NK-92 treated with Interleukin-12 subunit alpha and Interleukin-12 subunit beta, amount 100 ng/mL, for 24 hours (cell line): ENCODE results near the gene PARD3B.

ENCODE experiments used
- DNase-seq: peaks from one replicate; lab custom pipeline; 2025; lab: John Stamatoyannopoulos, UW

PARD3B gene

DNA sequence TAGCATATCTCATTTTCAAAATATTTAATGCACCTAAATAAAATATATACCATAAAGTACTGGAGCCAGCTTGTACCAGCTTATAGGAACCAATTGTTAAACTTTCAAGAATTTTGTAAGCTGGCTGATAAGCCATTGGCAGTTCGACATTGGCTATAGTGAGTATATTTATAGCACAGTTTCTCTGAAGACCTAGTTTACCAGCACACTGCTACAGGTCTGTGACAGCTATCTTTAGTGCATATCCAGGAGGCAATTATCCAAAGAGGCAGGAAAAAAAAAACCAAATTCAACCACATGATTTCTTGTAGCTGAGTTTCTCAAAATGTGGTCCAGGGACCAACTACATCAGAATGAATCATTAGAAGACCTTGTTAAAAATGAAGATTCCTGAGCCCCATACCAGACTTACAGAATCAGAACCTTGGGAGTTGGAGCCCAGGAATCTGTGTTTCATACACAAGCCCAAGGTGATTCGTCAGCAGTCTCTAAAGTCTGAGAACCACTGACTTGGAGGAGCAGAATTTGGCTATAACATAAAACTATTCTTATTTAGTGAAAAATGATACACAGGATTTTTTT, 858.1 kb downstream of the PARD3B start:
- DNase-seq, result no peak

DNA sequence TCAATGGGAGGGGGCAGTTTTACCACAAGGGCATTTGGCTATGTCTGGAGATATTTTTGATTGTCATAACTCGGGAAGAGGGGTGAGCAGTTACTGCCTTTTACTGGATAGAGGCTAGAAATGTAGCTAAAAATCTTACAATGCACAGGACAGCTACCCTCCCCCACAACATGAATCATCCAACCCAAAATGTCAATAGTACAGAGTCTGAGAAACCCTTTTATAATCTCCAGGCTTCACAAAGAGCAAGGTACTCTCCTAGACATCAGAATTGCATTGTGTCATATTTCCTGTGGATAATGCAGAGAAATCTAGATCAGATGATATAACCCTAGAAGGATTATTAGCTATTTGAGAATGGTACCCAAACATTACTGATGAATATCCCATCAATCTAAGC, 859.9 kb downstream of the PARD3B start:
- DNase-seq, result no peak

DNA sequence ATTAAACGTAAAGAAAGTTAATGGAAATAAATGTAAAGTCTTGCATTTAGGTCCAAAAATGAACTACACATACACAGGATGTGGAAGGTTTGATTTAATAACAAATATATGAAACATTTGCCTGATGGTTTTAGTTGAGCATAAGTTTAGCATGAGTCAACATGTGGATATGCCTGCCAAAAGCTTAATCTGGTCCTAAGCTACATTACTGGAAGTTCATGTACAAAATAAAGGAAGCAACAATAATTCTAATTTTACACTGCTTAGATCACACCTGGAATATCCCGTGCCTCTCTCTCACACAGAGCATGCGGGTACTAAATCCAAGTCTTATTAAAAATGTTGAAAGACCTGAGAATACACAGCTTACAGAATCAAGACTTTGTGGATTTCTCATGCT, 860.5 kb downstream of the PARD3B start:
- DNase-seq, result no peak

DNA sequence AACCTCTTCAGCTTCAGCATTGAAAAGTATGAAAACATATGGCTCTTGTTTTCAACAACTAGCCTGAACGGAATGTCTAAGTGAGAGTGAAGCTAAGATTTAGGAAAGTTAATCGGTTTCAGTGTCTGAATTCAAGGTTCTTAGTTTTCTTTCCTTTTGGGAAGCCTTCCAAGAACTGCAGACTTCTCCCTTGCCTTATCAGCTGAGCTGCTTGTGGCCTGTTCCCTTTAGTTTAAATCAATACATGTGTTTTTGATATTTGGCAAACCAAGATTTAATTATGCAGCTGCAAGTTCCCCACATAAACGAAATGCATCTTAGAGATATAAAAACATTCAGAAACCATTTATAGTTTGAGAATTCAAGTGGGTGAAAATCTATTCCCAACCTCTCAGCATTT, 862.7 kb downstream of the PARD3B start:
- DNase-seq, result no peak

DNA sequence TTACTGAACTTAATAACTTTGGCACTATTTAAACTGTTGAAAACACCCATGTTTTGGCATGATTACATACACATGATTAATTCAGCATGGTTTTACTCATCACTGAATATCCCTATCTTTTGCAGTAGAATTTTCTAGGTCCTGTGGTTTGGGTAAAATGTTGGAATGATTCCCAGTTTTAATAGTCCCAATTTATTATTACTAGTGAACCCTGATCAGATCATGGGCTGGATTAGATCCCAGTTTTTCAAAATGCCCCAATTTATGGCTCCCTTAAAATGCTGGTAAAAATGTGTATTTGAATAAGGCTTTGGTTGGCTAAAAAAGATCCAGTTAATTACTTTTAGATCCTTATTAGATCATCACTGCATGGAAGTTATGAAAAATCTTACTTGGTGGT, 863.4 kb downstream of the PARD3B start:
- DNase-seq, result no peak

DNA sequence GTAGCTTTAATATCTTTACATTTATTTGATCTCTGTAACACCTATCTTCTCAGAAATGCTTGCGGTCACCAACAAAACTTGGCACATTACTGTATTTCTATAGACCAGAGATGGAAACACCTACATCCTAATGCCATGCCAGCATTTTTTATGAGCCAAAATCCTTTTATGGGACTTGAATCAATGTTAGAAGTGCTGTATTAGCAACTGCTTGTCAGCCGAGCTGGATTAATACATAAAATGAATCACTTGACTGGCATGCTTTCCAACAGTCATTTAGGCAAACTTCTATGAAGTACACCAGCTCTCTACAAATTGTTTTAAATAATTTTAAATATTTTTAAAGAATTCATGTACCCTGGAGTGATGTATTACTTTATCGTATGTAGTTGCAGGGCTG, 864.1 kb downstream of the PARD3B start:
- no peak for DNase-seq

DNA sequence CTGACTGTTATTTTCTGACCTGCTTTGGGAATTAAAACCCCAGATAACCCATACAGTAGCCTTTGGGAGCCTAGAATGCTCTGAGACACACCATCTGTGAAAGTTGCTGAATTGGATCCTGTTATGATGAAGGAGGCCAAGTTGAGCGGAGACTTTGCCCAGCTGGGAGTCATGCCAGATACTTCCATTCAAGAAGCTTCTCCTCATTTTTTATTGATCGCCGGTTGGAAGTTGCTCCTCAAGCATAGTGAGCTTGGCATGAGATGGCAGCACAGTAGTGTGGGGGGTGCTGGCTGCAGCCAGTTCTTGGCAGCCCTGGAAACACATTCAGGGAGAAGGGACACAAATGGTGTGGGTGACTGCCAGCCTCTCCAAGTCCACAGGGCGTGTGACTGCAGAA, 866.3 kb downstream of the PARD3B start:
- DNase-seq, result no peak

DNA sequence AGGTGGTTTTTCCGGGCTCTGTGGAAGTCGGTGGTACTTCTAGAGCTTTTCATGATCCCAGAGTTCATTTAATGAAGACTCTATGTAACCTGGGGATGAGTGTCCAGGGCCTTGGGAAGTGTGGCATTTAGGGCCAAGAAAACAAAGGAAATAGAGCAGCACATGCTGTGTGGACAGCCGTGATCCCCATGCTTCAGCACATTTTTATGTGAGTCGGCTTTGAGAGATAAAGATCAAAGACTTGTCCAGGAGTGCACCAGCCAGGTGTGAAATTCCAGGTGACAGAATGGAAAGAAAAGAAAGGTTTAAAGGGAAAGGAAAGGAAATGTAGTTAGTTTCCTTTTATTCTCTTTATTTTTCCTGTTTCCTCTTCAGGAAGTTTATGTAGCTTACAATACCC, 879.1 kb downstream of the PARD3B start:
- DNase-seq, result no peak

DNA sequence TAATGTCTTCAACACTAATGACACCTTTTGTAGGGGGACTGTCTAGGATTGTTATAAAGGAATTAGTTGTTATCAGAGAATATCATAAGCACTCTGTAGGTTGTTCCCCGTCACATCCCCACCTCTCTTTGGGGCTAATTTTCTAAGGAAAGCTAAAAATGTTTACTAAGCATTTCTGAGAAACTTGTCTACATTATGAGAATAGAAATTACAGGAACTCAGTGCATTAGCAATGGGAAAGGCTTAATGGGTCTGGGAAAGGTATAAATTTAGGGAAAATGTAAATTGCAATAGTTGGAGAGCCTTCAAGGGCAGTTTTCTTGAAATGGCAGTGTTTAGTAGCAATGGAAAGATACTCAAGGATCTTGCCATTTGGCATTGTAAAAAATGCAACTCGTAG, 879.8 kb downstream of the PARD3B start:
- DNase-seq, result no peak

DNA sequence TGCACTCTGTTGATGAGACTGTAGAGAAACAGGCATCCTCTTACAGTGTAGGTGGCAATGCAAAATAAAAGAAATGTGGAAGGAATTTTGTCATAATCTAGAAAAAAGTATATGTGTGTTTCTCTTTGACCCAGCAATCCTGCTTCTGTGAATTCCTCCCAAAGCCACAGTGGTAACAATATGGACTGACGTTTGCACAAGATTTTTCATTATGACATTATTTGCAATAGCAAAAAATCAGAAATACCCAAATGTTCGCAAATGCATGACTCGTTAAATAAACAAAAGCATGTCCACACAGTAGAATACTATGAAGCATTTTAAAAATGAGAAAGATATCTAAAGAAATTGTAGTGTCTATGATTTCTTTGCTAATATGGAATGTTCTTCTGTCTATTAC, 881.8 kb downstream of the PARD3B start:
- no peak for DNase-seq

DNA sequence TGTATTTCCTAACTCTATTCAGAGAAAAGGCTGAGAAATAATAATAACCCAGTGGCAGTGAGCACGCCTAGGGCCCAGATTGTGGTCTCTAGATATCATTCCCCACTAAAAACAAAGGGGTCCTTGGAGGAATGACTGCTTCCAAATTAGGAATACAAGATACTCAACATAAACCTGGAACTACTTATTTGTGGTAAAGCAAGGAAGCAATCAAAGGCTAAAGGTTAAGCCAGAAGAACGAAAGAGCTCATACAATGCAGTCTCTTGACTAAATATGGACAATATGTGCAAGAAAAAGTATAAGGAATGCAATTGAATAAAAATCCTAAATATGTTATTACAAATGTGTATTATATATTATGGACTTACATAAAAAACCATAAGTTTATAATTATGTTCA, 883.5 kb downstream of the PARD3B start:
- no peak for DNase-seq

DNA sequence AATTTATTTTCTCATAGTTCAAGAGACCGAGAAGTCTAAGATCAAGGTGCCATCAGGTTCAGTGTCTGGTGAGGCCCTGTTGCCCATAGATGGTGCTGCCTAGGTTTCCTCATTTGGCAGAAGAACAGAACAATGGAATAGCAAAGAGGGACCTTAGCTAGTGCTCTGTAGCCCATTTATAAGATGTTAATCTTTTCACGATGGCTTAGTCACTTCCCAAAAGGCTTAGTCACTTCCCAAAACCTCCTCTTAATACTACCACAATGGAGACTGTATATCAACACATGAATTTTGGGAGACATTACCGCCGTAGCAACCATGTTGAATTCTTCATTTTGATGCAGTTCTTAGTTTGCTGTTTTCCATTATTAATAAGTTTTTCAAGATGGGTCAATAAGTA, 890.7 kb downstream of the PARD3B start:
- no peak for DNase-seq

DNA sequence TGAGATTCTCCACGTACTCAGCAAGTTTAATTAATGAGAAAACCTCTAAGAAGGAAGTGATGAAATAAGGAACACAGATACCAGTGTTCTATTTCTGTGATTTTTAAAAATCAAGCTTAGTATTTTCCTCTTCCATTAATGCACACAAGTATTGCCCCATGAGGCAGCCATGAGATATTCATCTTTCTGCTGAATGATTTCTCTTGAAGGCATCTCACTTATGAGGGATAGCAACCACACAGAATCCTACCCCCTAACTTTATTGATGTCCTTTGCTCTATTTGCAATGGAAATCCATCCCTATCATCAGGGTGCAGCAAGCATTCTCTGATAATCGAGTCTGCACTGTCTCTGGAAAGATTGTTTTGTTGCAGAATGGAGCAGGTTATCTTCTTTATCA, 893.0 kb downstream of the PARD3B start:
- no peak for DNase-seq

DNA sequence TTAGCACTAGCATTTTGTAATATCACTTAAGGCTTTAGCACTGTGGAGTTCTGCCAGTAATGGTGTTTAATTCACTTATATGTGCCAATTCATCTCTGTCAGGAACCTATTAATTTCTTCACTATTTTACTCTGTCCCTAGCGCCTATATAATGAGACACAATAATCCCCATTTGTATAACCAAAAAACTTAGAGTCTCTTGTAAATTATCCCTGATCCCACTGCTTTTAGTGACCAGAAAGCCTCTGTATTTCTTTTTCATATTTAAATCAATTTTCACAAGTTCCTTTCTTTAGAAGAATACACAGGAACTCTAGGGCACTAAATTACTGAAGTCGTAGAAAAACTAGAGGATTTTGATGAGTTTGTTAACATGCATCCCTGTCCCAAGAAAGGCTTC, 894.3 kb downstream of the PARD3B start:
- no peak for DNase-seq

DNA sequence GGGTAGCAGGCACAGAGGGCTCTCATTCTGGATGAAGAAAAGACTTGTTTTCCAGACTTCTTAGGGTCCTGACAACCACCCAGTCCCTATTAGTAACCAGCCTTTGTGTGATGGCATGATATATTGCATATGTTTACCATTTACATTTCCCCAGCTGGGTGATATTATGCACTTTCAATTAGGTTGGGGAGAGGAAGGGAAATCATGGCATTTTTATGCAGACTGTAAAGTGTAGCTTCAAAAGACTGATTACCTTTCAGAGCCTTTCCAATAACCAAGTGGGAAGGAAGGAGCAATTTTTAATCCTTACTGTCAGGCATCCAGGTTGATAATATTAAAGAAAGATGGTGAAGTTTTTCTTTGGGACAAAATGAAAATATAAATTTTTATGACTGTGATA, 896.2 kb downstream of the PARD3B start:
- DNase-seq, result no peak

DNA sequence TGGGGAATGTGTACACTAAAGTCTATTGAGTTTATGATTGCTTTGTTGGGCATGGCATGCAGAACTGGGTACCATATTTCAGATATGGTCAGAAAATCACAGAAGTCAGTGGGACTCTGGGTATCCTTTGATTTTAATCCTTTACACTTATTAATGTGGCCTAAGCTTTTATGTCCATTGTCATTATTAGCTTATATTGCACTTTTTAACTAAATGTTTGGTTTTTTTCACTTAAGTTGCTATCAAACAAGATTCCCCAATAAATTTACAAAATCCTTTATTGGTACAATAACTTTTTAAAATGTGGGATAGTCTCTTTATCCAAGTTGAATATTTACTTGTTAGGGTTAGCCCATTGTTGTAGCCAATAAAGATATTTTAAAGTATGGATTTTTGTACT, 902.9 kb downstream of the PARD3B start:
- DNase-seq, result no peak

DNA sequence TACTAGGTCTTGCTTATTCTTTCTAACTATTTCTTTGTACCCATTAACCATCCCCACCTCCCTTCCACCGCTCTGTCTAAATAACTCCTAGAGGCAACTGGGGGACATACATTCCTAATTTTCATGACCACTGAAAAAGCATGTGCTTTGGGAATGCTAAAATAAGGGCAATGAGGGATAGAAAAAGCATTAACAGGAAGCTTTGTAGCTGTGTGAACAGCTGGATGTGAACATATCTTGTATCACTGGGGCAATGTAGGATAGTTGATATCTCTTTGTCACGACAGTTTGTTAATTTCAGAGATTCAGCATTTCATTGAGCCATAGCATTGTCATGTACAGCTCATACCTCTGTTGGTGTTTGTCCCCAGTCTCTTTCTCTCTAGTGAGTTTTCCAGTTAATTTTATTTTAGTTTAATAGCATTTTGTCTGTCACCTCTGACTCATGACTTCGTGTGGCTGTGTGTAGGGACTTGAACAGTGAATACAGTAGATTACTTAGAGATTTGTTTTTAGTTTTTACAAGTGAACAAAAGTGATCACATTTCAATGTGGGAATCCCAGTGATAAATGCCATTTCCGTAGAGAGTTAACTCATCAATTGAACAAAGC, 906.7 kb downstream of the PARD3B start:
- no peak for DNase-seq

DNA sequence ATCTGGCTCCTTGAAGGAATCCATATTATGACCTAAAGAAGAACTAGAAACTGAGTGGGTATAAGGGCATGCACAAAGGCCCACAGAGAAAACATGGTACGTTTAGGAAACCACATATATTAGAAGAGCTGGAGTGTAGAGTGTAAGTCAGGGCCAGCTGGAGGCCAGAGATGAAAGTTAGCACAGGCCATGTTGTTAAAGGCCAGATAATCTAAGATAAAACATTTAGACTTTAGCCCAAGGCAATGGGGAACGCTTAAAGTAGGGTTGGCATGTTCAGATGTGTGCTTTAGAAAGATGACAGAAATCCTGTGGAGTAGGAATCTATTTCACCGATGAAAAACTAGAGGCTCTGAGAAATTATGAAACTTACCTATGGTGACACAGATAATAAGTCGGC, 907.9 kb downstream of the PARD3B start:
- no peak for DNase-seq

DNA sequence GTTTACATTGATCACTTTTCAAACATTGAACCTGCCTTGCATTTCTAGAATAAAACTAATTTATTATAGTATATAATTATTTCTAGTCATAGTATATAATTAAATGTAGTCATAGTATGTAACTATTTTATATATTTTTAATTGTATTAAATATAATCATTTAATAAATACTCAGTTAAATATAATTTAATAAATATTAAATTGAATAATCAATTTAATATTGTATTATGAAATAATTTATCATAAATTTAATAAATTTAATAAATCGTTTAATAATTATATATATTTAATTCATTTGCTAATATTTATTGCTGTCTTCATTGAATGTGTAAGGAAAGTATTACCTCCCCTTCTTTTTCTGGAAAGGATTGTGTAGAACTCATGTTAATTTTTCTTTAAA, 911.4 kb downstream of the PARD3B start:
- DNase-seq, result no peak

DNA sequence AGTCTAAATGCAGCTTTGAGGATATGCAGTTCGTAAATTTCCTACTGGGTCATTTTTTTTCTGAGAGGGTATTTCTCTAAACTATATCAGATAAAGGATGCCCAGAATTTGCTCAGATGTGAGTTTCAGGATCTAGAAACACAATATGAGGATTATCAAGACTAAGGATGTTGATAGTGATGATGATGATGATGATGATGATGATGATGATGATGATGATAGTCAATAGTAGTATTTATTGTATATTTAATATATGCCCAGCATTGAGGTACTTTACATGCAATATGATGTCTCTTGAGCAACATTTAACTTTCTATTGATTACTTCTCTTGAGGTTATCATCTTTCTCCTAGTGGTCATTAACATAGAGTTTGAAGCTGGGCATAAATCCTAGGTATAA, 914.9 kb downstream of the PARD3B start:
- no peak for DNase-seq

DNA sequence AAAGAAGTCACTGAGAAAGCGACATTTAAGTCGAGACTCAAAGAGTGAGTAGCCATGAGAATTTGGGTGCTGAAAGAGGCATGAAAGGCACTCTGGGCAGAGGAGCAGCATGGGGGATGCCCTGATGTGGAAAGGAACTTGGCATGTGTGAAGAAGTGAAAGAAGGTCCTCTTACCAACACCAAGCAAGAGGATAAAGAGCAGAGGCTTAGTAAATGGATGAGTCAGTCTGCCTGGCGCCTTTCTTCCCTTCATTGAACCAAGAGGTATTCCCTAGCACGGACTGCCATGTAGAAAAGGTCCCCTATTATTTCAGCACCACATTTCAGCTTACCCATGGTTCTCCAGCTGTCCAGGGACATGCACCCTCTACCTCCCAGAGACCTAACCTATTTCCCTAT, 915.9 kb downstream of the PARD3B start:
- DNase-seq, result no peak

DNA sequence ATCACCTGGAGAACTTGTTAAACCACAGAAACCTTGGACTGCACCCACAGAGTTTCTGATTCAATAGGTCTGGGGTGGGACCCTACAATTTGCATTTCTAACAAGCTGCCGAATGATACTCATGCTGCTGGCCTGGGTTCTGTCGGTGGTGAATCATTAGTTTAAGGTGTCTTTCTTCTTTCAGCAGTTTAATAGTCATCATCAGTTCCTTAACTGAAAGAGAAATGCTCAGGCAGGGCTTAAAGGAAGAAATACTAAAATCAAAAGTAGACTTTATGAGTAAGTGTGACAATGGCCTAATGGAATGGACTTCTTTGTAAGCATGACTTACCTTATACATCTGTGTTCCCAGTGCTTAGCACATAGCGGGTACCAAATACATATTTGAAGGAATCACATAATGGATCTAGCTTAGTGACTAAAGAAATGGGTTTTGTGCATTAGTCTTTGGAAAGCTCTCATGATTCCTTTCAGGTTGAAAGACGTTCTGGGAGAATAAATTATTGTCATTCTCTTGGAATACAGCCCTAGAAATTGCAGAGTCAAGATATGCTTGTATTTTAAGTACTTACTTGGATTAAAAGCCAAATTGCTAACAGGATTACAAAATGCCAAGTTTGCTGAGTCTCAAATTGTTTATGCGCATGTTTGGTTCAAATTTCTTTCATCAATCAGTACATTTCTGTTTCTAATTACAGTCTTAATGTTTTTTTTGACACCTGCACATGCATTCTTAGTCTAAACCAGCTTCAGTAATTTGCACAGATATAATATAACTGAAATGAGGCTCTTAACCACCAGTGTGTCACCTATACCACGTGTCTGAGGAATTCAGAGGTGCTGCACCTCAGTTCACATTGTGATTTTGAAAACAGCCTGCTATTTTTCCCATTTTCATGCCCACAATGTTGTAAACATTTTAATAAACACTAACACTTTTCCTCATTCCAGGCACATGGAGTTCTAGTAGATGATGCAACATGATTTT, 916.7 kb downstream of the PARD3B start:
- DNase-seq, result no peak

DNA sequence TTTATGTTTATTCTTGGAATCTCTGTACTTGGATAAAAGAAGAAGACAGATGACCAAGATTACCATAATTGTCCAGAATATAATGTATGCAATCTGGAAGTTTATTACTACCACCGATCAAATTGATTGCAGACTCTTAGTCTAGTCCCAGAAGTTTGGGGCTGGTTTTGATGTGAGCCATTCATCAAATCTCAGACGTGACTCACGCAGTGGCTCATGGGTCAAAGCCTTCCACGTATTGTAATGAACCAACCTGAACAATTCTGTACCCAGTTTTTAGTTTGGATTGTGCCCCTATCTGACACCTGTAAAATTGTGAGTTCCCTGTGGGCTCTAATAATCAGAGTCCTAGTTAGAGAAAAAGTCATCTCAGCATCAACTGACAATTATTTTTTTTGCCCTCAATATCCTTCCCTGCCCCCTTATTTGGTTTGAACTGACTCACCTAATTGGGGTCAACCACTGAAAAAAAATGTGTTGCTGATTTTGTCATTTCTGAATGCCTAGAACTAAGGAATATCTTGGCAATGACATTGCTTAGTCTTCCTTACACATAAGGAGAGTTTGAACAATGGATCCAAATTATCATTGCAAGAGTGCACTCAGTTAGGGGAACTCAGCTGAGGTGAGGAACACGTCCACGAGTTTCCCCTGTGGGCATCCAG, 917.5 kb downstream of the PARD3B start:
- DNase-seq, result no peak
